GM10847 (cell line): ENCODE measurements around the gene FBXO10.

Experiments
- POLR2A ChIP-seq: IDR thresholded peaks from 2 replicates; pipeline ENCODE4 v1.6.1; 2011; ENCODE audit not compliant: insufficient read length; ENCODE audit errors: extremely low read depth

The FBXO10 gene

DNA sequence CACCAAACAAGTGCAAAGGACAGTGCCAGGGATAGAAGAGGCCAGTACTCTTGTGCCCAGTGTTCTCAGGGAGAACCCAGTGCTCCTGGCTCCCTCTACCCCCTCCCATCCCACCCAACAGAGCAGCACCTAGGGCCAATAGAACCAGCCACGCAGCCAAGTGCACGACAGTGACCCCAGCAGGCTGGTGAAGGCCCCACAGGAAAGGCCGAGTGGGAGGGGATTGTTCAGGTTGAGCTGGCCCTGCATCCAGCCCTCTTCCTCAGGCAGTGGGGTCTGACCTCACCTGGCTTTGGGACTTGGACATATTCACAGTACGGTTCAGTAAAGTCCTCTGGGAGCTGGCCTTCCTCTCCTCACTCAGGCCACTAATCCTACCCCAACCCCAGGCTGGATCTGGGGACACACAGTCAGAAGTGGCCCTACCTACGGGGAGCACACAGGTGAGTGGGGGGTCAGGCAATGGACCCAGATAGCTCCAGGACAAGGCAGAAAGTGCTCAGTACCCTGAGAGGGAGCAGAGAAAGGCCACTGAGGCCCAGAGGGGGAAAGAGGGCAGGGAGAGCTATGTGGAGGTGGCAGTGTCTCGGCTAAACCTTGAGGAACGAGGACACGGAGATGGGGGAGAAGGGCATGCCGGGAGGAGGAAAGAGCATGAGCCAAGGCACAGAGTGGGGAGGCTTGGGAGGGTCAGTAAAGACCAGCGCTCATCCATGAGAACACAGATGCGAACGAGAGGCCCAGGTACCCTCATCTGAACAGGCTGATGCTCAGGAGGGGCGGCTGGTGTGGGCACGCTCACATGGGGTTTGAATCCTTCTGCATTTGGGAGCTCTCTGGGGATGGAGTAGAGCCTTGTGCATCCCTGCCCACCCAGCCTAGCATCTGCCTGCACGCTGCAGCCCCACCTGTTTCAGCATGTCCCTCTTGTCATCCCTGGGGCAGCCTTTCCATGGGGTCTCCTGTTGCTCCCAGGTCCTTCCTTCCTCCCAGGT, 64.9 kb downstream of the FBXO10 start:
- TF ChIP-seq POLR2A: no peak

DNA sequence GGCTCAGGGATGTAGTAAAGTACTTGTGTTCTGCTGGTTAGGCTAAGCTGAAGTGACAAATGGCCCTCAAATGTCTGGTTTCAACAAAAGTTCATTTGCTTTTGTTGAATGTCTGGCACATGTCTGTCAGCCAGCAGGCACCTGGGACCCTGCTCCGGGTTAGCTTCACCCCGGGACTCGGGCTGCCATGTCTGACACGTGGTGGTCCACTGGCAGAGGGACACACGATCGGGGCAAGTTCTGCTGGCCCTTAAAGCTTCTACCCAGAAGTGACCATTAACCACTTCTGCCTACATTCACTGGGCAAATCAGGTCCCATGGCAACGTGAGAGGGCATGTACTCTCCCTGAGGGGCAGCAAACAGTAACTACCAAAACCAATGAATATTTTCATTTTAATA, 66.6 kb downstream of the FBXO10 start:
- TF ChIP-seq POLR2A: no peak

DNA sequence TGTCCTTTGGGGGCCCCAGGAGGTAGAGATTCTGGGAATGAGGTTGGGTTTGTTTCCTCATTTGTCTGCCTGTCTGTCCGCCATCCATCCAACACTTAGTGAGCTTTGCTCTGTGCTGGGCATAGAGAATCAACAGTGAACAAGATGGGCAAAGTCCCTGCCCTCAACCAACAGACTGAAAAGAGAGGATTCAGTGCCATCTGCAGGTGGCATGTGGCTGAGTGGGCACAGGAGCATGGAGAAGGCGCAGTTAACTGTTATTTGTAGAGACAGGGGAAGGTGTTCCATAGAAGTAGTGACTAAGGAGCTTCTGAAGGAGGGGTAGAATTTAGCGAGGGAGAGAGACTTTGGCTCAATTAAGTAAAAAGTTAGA, 67.4 kb downstream of the FBXO10 start:
- no peak for TF ChIP-seq POLR2A

DNA sequence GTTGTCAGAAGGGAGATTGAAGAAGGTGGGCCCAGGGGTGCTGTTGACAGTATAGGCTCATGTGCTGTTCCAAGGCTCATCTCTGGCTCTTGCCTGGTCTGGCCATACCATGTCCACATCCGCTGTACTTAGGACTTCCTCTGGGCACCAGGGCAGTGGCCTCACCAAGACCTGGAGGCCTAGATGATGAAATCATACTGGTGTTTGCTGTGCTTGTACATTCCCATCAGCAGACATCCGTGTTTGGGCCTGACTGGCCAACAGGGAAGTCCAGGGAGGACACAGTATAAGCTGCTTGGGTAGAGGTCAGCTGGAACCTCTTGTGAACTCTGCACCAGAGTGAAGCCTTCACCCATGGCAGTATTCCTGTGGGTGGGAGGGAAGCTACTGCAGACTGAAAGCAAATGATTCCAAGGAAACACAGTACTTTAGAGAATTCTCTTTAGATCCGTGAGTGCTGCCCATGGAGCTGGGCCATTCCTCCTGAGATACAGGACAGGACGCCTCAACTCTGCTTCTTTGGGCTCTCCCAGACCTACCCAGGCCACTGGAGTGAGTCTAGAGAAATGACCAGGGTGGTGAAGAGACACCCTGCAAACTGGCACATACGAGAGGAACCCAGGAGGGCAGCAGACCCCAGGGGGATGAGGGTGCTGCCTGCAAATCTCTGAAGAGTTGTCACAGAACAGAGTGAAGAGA, 67.9 kb downstream of the FBXO10 start:
- no peak for TF ChIP-seq POLR2A

DNA sequence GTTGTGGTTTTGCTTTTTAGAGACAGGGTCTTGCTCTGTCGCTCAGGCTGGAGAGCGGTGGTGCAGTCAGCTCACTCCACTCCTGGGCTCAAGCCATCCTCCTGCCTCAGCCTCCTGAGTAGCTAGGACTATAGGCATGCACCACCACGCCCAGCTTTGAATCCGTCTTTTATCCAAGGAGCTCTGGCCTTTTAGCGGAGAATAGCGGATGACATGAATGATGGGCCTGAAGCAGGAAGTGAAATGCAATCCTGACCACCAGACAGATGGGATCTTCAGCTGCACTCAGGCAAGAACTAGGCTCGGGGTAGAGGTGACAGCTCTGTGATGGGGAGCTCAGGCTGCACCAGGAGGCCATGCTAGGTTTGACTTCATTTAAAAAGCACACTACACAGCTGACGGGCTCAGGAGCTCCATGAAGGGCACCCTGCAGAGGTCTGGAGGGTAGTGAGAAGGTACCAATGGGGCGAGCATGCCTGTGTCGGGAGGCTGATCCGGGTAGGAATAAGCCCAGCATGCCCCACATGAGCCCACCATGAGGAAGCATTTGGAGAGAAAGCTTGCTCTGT, 68.5 kb downstream of the FBXO10 start:
- no peak for TF ChIP-seq POLR2A

DNA sequence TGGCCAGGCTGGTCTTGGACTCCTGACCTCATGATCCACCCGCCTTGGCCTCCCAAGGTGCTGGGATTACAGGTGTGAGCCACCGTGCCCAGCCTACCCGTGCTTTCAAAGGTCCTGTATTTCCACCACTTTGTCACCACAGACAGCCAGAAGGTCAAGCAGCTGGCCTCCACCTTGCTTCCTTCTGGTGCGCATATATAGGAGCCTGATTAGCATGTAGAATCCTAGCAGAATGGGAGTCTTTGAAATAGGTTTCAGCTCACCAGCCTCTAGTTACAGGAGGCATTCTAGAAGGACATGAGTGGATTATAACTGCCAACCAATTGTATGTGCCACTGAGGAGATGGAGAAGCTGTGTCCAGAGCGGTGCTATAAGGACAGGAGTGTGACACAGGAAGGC, 71.6 kb downstream of the FBXO10 start:
- no peak for TF ChIP-seq POLR2A

DNA sequence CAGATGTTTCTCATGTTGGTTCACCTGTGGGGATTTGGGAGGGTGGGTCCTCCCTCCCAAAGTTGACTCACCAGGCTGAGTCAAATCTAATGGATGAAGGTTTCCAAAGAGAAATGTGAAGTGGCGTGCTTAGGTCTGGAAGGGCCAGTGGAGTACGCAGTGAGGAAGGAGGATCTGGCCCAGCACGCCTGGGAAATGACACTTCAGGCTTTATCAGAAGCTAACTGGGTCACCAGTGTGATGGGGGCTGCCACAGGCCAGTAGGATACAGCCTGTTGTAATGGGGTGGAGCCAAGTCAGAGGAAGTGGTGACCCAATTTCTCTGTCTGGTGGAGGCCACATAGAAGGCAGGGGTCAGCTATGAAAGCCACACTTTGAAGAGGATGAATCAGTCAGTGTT, 72.4 kb downstream of the FBXO10 start:
- TF ChIP-seq POLR2A: no peak

DNA sequence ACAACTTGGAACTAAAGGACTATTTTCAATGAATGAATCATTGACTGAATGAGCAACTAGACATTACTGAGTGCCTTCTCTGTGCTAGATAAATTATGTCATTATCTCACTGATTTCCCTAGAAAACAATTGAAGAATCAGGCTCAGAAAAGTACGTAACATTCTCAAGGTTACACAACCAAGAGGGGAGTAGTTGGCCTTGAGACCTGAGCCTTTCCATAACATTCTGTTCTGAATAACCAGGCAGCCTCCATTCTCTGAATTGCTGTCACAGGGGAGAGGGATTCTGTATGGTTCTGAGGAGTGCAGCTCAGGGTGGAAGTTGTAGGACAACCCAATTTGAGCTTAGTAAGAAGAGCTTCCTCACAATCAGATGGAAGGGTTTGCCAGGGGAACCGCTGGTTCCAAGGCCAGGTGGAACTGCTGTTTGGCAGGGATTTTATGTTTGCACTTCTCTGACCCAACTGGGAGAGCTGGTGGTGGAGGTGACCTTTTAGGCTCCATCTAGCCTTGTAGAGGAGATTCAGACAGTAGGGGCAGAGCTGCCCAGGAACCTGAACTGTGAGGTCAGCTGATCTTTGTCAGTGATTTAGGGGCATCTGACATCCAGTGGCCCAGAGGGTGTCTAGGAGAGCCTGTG, 74.1 kb downstream of the FBXO10 start:
- TF ChIP-seq POLR2A: no peak

DNA sequence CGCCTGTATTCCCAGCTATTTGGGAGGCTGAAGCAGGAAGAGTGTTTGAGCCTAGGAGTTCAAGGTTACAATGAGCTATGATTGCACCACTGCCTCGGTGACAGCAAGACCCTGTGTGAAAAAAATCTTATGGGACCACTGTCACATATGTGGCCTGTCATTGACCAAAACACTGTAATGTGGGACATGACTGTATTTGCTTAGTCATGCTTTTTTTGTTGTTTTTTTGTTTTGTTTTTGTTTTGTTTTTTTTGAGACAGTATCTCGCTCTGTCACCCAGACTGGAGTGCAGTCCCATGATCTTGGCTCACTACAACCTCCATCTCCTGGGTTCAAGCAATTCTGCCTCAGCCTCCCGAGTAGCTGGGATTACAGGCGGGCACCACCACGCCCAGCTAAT, 76.9 kb downstream of the FBXO10 start:
- no peak for TF ChIP-seq POLR2A

DNA sequence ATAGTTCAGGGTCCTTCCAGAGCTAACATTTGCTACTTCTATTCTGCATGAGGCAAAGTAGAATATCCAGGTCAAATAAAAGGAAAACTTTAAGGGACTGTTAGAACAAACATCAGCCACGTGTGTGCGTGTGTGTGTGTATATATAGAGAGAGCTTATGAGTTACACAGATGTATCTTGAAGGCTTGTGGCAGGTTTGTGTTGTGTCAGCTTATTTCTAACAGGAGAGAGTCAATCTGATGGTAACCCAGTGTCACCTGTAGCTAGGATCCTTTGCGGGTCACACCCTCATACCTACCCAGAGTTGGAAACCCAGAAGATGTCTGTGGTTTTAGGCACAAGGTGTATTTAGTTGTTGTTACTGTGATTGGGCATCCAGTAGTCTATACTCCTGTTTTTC, 77.7 kb downstream of the FBXO10 start:
- no peak for TF ChIP-seq POLR2A

DNA sequence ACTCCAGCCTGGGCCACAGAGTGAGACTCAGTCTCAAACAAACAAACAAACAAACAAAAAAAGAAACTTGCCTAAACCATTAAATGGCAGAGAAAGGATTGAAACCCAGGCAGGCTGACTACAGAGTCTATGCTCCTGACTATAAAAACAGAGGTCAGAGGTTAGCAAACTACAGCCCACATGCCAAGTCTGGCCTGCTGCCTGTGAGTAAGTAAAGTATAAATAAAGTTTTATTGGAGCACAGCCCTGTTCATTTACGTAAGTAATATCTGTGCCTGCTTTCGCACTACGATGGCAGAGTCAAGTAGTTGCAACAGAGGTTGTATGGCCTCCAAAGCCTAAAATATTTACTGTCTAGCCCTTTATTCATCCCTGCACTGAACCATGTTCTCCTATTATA, 78.9 kb downstream of the FBXO10 start:
- no peak for TF ChIP-seq POLR2A

DNA sequence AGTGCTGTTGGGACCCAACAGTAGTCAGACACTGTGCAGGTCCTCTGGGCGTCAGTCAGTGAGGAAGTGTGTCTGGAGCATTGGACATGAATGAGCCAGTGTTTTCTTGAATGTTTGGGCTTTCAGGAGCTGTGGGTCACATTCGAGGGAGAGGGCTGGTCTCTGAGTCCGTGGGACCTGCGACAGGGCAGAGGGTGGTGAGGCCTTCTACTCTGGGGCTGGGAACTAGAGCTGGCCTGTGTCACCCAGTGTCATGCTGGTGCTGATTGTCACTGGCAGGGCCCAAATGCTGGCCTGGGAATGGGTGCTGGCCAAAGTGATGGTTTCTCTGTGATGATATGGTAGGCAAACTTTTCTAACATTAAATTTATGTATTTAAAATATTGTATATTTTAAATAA, 80.2 kb downstream of the FBXO10 start:
- no peak for TF ChIP-seq POLR2A

DNA sequence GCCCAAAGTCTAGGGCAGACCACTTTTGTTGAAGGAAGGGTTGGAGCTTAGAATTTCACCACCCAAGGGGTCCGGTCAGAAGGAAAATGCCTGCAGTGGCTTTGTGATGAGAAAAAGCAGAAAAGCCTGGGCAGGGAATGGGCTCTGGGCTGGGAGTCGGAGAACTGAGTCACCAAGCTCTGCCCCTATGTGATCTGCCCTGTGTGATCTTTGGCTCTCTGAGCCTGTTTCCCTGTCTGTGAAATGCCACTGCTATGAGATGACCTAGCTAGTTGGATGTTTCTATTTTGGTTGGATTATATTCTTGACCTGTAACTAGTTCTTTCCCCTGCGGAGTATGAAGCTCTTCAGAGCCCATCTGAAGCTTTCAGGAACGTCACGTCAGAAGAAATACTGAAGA, 80.6 kb downstream of the FBXO10 start:
- no peak for TF ChIP-seq POLR2A

DNA sequence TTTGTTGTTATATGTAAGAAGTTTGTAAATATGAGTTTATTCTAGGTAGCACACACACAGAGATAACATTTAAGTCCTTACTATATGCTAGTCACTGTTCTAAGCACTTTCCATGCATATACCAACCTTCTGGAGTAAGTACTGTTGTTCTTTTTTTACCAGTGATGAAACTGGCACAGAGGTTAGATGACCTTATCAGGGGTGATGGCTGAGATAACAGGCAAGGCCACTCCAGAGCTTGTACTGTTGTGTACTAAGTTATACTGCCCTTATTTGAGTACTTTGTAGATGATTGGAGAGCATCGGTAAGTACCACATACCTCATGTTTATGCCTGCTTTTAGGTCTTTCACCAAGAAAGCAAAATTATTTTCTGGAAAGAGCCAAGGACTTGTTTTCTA, 84.2 kb downstream of the FBXO10 start:
- no peak for TF ChIP-seq POLR2A
